ENCODE measurements around the gene AKAP3. TPM values are rescaled to one million over a fixed set of nuclear protein-coding genes. Genes with fewer than 3 reads are reported as not detected.

Gene AKAP3
- total RNA-seq, 1 donor from 2014 or later = 2.4 TPM

Other genes with a start within 250 kb of the AKAP3 start
- not detected for gene FGF6, start 203.2 kb downstream of the AKAP3 start, total RNA-seq
- 1.4 TPM for gene RAD51AP1, start 110.2 kb downstream of the AKAP3 start, total RNA-seq
- 24.8 TPM for gene DYRK4, start 86.8 kb downstream of the AKAP3 start, total RNA-seq
- gene NDUFA9, start 63 bp upstream of the AKAP3 start, total RNA-seq = 54.2 TPM
- 3.7 TPM for gene GALNT8, start 71.3 kb upstream of the AKAP3 start, total RNA-seq